T1000 (cell line): ENCODE measurements around the gene USP54.
A peak's percentile ranks its signal among the peaks of the same experiment; 100 is the strongest.

Experiments used
- DNase-seq: peaks from one replicate; lab custom pipeline; 2025; ENCODE audit warnings: mixed read lengths; lab: John Stamatoyannopoulos, UW

USP54 gene

DNA sequence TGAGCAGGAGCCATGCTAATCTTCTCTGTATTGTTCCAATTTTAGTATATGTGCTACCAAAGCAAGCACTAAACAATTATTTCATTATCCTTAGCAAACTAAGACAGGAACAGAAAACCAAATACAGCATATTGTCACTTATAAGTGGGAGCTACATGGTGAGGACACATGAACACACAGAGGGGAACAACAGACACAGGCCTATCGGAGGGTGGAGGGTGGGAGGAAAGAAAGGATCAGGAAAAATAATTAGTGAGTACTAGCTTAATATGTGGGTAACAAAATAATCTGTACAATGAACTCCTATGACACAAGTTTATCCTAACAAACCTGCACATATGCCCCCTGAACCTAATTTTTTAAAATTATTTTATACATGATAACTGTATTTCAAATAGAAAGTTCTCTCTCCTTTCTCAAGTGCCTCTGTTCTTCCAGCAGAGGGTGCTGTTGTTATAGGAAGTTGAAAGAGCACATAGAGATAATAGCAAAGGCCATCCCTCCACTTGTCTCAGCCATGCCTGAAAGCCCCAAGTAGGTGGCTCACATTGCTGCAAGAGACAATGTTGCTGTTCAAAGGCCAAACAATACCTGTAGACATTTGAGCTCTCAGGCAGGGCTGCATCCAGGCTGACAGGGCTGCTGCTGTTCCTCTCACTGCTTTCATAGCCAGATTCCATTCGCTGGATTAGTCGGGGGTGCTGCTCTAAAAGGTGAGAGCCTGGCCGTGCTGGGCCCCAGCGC is 61.9 kb downstream of the USP54 start:
- DNase-seq: peak; percentile 5

DNA sequence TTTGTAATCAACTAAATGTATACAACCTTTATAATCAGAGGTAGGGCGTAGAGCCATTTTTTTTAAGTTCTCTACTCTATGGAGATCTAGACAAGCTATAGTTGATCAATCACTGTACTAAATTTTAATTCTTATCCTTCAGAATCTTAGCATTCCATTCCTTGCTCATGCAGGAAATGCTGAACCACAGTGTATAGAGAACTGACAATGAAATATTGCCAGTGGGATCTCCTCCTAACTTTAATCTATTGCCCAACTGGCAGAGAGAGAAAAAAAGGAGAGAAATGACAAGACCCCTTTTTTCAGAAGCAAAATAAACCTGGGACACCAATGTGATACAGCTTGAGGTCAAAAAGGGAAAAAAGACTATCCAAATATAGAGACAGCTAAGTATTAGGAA is 68.9 kb downstream of the USP54 start:
- no peak for DNase-seq

DNA sequence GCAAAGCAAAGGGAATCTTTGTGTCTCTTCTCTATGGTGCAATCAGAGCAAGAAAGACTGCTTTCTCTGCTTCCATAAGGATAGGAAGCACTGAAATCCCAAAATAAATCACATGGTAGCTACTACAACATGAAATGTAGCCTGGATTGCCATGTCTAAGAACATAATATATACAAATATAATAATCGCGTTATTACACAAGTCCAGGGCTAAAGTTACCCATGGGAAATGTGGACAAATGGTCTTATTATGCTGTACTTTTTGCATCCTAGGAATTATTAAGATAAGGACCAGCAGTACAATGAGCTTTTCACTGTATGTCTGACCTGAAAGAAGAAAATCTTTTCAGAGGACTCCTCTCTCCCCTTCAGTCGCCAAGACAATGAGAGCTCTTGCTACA is 71.8 kb downstream of the USP54 start:
- DNase-seq: no peak

DNA sequence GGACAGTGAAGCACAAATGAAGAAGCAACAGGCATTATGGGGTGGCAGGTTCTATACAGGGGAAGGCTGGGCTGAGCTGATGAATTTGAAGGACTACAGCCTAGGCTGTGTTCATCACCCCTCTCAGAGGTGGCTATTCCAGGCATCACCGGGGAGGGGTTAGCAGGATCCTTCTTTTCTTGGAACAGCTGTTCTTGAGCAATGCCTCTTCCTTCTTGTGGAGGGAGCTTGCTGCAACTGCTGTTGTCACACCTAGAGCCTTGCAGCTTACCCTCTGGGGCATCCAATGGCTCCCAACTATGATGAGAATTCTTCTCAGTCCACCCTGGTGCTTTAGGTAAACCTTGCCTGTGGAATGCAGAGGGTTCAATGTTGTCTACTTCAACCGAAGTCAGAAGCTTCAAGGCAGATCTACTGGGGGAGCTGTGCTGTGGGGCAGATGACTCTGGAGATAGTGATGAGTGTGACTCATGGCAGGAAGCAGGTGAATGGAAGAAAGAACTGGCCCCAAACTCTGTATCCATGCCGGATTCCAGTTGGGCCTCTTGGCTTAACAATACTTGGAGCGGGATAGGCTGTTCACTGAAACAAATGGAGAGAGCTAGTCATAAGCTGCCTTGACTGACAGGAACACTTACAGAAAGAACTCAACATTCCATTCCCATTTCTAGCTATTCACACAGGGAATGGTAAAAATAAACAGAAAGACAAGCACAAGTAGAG is 73.8 kb downstream of the USP54 start:
- no peak for DNase-seq

DNA sequence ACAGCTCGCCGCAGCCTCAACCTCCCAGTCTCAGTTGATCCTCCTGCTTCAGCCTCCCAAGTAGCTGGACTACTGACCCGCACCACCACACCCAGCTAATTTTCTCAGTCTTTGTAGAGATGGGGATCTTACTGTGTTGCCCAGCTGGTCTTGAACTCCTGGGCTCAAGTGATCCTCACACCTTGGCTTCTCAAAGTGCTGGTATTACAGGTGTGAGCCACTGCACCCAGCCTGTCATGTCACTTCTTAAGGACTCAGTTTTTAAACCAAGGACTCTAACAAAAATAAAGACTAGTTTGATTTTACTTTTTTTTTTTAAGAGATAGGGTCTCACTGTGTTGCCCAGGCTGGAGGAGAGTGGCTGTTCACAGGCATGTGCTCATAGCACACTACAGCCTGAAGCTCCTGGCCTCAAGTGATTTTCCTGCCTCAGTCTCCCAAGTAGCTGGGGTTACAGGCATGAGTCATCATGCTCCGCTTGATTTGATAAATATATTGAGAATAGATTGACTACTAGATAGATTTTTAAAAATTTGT is 78.9 kb downstream of the USP54 start:
- DNase-seq: no peak

DNA sequence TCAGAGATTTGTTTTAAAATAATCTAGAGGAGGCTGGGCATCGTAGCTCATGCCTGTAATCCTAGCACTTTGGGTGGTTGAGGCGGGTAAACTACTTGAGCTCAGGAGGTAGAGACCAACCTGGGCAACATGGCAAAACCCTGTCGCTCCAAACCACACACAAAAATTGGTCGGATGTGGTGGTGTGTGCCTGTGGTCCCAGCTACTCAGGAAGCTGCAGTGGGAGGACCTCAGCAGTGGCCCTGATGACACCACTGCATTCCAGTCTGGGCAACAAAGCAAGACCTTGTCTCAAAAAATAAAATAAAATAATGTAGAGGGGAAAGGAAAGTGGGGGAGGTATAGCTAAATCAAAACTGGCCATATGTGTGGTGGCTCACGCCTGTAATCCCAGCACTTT is 81.4 kb downstream of the USP54 start:
- no peak for DNase-seq

DNA sequence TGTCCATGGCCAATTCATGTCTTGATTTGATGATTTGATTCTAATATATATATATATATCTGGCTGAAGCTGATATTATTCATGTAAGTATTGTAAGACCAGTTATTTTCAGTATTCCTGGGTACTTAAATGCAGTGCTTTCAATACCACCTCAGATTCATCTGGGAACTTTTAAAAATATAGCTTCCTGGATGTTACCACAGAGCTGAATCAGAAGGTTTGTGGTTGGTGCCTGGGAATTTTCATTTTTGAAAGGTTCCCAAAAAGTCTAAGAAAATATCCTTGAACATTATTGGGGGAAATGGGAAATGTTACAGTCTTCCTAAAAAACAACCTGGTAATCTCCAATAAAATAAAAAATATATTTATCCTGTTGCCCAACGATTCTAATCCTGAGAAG is 84.7 kb downstream of the USP54 start:
- DNase-seq: no peak

DNA sequence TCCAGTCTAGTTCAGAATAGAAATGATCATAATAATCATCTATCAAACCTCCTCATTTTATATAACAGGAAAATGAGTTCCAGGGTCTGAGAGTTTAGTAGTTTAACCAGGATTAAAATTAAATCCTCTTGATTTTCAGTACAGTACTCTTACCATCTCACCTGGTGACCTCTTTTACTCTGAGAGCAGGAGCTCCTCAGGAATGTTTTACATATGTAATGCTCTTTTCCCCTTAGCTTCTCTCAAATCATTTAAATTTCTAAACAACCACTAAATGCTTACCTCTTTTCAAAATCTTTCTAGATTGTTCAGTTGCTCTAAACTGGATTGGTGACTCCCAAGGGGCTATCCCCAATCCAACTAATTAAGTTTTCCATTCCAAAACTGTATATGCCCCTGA is 85.1 kb downstream of the USP54 start:
- no peak for DNase-seq

DNA sequence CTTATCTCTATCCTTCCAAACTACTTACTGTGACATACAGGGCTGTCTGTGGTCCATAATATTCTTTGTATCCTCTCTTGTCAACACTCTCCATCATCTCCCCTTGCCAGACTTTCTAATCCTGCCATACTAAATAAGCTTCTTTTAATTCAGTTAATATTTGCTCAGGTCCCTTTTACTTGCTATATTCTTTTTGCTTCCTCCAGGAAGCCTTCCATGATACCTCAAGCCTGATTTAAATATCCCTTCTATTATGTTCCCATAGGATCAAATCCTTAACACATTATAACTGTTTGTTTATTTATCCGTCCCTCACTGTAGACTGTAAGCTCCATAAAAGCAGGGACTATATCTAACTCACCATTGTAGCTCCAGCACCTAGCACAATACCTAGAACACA is 88.1 kb downstream of the USP54 start:
- DNase-seq: no peak

DNA sequence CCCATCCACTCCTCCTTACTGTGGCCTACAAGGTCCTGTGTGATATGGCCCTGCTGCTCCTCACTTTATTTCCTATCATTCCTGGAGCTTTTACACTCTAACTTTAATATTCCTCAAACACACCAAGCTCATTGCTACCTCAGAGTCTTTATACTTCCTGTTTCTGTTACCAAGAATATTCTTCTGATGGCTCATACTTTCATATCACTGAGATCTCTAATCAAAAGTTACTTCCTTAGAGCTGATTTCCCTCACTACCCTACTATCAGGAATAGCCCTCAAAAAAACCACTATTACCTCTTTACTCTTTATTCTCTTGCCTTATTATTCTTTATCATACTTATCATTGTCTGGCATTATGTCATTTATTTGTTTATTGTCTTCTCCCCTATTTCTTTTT is 89.5 kb downstream of the USP54 start:
- no peak for DNase-seq

DNA sequence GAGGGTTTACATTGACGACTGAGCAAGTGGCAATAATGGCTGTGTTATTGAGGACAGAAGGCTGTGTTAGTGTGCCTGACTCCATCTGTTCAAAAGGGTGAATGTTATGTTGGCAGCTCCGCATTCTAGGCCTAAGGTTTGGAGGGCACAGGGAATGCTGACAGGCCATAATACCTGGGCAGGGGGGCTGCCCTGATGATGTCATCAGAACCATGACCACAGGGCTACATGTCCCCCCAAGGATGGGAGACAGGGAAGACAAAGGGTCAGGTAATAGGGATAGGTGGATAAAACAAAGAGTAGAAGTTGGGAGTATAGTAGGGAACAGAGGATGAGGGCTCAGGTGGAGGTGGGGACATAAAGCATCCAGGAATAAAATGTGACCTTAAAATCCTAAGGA is 93.5 kb downstream of the USP54 start:
- no peak for DNase-seq

DNA sequence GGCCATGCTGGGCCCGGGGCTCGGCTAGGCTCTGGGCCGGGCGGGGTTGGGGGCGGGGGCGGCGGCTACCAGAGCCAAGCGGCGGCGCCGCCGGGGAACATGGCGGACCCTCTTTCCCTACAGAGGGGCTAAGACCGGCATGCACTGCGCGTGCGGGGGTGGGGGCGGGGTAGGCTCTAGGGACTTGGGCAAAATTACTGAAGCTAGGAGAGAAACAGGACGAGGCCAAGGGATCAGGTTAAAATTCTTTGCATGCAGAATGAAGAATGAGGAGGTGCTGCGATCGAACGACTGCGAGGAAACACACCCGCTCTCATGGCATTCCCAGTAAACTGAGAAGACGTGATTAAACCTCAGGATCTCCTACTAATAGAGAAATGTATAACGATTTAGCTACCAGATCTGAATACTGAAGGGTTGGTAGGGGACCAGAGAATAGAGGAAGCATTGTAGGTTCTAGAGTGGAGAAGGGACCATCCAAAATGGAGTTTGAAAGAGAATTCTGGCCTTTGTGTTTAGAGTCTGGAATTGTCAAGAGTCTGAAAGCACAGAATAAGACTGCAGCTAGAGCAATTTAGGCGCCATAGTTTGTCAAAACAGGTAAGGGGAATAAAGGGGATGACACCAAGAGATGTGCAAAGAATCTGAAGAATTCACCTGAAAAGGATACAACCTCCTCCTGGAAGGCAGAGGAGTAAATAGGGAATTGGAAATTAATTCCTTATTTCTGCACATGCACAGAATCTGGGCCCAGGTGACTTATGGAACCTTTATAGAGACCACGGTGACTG is 95.1 kb downstream of the USP54 start, which contains the start of gene PPP3CB:
PPP3CB (minus strand) TSS at position 141 of the 791 bp plus-strand sequence; CDS start at position 6, 135 bp downstream.
- DNase-seq: peak; percentile 94

DNA sequence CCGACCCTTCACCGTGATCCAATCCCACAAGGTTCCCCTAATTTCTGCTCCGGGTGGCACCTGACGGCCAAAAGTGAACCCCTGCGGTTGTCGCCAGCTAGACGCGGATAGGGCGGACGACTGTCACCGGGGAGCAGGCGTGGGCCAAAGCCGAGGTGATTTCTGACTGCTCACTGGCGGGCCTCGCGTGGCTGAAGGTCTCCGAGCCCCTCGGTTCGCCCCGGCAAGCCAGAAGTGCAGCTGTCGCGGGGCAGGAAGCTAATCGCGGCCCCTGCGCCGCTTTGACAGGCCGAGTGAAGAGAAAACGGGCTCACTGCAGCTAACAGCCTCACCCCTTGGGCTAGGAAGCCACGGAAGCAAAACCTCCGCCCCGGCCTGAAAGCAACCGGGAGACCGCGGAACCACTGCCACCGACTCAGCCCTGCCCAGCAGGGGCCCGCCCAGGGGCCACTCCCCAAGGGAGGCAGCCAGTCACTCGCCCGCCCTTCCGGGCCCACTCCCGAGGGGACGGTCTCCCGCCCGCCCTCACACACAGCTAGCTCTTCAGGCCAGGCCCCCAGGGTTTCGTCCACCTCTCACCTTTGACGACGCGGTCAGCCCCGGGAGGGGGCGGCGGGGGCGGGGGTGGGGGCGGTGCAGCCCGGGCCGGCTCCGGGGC is 95.8 kb downstream of the USP54 start:
- peak; percentile 94 for DNase-seq

DNA sequence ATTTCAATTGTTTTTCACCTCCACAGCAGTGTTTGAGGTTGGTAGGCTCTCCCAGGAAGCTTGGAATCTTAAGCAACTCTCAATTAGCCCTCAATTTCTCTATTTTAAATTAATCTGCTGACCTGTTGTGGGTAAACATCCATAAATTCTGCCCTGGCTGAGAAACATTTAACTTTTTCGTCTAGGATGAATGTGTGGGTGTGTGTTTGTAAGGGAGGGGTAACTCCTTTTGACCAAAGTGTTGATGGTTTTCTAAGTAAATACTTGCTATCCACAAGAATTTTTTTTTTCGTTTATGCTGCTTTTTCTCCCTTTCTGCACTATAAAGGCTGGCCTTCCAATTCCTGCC is 96.3 kb downstream of the USP54 start:
- DNase-seq: no peak

DNA sequence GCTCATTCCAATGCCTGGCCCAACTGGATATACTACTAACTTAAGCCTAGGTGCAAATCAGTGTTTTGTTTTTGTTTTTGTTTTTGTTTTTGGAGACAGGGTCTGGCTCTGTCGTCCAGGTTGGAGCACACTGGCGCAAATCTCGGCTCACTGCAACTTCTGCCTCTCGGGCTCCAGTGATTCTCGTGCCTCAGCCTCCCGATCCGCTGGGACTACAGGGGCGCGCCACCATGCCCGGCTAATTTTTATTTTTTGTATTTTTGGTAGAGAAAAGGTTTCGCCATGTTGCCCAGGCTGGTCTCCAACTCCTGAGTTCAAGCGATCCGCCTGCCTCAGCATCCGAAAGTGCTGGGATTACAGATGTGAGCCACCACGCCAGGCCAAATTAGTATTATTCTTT is 96.9 kb downstream of the USP54 start:
- DNase-seq: no peak

DNA sequence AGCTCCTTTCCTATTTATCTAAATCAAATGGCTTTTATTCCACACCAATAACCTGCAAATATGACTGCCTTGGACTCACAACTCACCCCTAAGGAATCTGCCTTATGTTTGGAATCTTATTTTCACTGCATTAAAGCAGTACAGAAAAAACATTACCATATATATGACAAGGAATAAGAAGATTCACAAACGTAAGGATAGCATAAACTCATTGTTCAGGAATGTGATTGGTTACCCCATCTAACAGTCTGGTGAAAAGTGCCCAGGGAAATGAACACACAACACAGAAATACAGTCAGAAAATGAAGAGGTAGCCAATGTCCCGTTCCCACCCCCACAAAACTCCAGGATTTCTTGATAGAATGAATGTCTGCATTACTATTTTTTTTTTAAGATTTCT is 97.4 kb downstream of the USP54 start:
- DNase-seq: no peak

DNA sequence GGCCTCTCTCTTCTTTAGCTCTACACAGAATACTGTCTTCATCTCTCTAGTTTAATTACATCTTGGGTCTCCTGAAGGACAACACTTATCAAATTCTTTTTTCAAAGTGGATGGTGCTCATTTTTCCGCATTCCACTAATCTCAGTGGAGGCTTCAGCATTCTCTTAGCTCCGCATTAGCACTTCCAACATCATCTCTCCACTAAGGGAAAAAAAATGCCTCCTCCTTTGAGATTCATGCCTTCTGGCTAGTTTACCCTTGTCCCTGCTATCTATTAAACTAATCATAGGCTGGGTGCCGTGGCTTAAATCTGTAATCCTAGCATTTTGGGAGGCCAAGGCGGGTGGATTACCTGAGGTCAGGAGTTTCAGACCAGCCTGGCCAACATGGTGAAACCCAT is 104.5 kb downstream of the USP54 start:
- DNase-seq: no peak

DNA sequence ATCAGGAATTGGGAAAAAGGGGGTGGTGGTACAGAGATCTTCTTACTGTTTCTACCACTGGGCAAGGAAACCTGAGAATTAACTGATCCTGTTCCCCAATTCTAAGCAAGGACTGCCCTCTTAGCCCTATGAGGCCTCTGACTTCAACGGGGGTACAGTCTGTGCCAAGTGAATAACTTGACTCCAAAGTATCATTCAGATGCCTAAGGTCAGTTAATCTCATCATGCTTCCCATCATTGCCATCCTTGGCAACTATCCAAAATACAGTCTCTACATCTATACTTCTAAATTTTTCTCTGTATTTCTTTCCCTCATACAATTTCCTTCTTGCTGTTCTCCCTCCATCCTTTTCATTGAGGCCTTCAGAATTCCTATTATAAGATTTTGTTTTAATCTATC is 105.8 kb downstream of the USP54 start:
- no peak for DNase-seq

DNA sequence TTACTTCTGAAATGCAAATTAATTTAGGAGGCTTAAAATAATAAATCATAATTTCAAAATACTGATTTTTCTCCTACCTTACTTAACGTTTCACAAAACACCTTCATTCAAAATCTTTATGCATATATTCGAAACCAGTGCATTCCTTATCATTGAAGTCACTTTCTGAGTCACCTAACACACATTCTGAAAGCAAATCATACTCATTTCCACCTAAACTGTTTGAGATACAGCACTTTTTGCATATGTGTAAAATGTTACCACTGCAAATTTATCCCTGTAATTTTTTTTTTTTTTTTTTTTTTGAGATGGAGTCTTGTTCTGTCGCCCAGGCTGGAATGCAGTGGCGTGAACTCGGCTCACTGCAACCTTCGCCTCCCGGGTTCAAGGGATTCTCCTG is 111.0 kb downstream of the USP54 start:
- DNase-seq: no peak

DNA sequence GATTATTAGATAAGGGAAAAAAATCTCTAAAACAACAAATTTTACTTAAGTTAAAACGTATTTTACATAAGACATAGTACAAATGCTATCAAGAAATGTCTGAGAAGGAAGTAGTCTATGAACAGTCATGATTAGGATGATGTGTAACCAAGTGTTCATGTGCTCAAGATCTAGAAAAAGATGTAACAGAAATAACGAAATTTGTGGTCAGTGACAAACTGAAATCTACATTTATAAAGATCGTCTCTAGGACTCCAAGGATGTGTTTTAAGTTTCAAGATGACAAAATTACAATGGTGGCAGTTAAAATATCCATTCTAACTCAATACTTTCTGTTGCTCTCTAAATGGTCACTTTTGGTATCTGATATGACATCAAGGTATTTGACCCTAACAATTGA is 112.5 kb downstream of the USP54 start:
- DNase-seq: no peak

DNA sequence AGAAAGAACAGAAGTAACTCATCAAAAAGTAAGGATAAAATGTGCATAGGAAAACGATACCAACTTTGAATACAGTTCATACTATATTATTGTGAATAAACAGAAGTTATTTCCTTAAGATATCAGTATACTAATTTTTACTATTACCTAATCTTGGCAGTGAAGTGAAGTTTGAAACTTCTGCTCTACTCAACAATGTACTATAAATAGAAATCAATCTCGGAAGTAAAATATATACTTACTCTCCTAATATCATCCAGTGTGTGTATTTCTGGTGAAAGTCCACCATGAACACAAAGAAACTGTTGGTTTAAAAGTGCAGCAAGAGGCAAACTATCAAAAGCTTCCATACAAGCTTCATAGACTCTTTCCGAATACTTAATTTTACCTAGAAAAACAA is 119.9 kb downstream of the USP54 start:
- DNase-seq: no peak

DNA sequence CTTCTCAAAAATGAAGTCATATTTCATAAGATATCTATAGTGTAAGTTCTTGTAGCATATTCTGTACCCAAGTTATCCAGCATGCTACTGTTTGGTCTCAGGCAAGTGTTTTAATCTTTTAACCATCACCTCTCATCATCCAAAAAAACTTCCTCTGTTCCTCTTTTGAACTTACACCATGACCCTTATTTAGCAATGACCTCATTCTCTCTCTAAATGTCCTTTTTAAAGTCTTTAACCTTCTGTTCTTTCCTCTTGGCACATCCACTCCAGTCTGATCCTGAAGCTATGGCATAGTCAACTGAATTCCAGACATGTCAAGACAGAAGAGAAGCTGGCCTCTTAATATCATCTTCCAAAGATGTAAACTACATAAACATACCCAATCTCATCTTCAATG is 121.6 kb downstream of the USP54 start:
- no peak for DNase-seq
